HG03280 (cell line): ENCODE measurements around the gene THSD8.
"Not testable (repeated sequence)": the region's sequence is repeated elsewhere in the genome, so short reads cannot be mapped to it uniquely, and the experiment has no call there.

Experiments used
- ATAC-seq: cut with Tn5 transposase; IDR thresholded peaks from one replicate; pipeline ENCODE4 v1.9.1; 2021; ENCODE audit warnings: mild to moderate bottlenecking, moderate library complexity; ENCODE audit not compliant: unreplicated experiment

Gene THSD8

DNA sequence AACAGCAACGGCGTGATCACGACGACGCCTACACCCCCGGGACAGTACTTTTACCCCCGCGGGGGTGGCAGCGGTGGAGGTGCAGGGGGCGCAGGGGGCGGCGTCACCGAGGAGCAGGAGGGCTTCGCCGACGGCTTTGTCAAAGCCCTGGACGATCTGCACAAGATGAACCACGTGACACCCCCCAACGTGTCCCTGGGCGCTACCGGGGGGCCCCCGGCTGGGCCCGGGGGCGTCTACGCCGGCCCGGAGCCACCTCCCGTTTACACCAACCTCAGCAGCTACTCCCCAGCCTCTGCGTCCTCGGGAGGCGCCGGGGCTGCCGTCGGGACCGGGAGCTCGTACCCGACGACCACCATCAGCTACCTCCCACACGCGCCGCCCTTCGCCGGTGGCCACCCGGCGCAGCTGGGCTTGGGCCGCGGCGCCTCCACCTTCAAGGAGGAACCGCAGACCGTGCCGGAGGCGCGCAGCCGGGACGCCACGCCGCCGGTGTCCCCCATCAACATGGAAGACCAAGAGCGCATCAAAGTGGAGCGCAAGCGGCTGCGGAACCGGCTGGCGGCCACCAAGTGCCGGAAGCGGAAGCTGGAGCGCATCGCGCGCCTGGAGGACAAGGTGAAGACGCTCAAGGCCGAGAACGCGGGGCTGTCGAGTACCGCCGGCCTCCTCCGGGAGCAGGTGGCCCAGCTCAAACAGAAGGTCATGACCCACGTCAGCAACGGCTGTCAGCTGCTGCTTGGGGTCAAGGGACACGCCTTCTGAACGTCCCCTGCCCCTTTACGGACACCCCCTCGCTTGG, 9.6 kb upstream of the THSD8 start:
- ATAC-seq: no peak

DNA sequence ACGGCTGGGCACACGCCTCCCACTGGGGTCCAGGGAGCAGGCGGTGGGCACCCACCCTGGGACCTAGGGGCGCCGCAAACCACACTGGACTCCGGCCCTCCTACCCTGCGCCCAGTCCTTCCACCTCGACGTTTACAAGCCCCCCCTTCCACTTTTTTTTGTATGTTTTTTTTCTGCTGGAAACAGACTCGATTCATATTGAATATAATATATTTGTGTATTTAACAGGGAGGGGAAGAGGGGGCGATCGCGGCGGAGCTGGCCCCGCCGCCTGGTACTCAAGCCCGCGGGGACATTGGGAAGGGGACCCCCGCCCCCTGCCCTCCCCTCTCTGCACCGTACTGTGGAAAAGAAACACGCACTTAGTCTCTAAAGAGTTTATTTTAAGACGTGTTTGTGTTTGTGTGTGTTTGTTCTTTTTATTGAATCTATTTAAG, 9.0 kb upstream of the THSD8 start:
- no peak for ATAC-seq

DNA sequence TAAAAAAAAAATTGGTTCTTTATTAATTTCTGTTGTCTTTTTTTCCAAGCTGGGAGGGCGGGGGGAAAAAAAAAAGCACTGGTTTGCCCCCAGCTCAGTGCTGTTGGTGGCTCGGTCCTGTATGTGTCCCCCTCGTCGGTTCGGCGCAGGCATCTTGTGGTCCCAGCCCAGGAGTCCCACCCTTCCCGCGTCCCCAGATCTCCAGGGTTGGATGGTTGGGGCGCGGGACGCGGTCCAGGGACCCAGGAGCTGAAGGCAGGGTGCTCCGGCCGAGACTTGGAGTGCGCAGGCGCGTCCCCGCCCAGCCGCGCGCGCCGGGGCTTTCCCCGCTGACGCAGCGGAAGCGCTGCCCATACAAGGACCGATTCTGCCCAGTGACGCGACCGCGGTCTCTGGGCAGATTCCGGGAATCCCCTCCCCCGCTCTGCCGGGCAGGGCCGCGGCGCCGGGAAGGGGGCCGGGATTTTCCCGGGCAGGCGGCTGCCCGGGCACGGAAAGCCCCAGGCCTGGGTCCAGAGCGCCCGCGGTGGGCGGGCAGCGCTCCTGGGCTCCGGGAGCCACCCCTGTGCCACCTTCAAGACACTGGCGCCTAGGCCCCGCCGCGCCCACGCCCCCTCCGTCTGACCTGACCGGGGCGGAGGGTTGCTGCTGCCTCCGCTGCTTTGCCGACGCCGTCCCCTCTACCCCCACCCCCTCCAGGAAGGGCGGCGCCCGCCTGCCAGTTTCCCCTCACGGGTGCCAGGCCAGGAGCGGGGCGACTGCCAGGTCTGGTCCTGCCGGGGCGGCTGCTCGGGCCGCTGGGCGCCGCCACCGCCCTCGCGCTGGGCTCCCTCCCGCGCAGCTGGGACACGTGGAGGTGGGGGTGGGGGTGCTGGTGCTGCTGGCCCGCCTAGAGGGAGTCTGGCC, 8.3 kb upstream of the THSD8 start:
- peak; percentile 34 for ATAC-seq

DNA sequence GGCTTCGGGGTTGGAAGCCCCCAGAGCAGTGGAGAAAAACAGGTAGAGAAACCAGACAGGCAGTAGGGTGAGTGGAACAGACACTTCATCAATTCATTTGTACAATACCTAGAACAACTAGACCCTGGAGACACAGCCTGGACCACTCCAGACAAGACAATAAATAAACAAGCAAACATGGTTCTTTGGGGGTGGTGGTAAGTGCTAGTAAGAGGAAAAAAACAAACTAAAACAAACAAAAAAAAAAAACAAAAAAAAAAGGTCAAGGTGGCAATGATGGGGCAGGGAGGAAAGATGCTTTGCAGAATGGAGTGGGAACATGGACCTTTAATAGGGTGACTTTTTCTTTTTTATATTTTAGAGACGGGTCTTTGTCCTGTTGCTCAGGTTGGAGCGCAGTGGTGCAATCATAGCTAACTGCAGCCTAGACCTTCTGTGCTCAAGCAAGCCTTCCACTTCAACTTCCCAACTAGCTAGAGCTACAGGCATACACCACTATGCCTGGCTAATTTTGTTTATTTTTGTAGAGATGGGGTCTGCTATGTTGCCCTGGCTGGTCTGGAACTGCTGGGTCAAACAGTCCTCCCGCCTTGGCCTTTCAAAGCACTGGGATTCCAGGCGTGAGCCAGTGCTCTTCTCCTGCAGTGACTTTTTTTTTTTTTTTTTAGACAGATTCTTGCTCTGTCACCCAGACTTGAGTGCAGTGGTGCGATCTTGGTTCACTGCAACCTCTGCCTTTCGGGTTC, 7.5 kb upstream of the THSD8 start:
- no peak for ATAC-seq

DNA sequence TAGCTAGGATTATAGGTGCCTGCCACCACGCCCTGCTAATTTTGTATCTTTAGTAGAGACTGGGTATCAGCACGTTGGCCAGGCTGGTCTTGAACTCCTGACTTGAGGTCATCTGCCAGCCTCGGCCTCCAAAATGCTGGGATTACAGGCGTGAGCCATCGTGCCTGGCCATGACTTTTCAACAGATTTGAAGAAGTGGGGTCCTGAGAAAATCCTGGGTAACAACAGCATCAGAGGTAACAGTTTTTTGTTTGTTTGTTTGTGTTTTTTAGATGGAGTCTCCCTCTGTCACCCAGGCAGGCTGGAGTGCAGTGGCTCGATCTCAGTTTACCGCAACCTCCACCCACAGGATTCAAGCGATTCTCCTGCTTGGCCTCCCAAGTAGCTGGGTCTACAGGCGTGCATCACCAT, 6.9 kb upstream of the THSD8 start:
- no peak for ATAC-seq

DNA sequence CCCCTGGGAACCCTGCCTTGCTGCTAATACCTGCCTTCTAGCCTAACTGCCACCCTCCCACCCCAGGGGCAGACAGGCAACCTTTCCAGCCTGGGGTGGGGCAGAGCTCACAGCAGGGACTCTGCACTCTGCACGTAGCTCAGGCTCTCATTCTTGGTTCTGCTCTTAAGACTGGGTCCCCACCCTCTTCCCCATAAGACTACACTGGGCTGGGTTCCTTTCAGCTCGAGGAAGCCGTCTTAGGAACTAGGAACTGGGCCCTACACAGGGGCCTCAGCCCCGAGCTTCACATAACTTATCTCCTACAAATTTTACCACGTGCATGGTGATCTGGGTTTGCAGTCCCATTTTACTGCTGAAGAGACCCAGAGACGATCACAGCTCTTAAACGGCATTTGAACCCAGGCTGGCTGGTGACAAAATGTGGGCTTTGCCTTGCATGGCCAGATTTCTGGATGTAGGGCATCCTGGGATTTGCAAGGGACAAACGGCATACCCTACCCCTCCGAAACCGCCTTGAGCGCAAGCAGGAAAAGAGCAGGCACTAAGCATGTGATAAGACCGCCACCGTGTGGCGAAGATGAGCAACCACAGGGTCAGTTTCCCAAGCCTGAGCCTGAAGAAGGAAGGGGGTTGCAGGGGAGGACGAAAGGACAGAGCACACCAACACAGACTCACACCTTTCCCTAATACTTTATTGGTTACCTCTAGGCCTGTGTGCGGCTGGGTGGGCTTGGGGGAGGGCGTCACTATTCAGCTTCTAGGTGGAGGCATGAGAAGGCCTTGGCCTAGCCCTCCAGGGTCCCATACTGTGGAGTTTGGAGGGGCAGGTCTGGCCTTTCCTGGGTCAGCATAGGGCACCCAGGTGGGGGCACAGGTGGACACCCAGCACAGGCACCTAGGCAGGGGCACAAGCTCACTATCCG, 5.5 kb upstream of the THSD8 start:
- ATAC-seq: no peak

DNA sequence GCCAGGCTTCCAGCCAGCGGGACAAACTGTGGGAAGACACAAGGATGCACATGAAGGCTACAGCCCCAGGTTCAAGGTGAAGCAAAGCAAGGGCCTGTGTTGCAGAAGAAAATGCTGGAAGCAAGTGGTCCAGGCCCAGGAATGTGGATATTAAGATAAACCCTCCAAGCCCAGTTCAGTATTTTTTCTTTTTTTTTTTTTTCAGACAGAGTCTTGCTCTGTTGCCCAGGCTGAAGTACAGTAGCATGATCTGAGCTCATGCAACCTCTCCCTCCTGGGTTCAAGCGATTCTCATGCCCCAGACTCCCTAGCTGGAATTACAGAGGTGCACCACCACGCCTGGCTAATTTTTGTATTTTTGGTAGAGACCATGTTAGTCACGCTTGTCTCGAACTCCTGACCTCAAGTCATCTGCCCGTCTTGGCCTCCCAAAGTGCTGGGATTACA, 4.7 kb upstream of the THSD8 start:
- no peak for ATAC-seq

DNA sequence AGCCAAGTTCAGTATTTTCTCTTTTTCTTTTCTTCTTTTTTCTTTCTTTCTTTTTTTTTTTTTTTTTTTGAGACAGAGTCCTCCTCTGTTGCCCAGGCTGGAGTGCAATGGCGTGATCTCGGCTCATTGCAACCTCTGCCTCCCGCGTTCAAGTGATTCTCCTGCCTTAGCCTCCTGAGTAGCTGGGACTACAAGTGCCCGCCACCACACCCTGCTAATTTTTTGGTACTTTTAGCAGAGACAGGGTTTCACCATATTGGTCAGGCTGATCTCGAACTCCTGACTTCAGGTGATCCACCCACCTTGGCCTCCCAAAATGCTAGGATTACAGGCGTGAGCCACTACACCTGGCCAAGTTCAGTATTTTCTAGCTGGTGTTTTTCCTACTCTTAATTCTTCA, 4.3 kb upstream of the THSD8 start:
- ATAC-seq: not testable (repeated sequence)

DNA sequence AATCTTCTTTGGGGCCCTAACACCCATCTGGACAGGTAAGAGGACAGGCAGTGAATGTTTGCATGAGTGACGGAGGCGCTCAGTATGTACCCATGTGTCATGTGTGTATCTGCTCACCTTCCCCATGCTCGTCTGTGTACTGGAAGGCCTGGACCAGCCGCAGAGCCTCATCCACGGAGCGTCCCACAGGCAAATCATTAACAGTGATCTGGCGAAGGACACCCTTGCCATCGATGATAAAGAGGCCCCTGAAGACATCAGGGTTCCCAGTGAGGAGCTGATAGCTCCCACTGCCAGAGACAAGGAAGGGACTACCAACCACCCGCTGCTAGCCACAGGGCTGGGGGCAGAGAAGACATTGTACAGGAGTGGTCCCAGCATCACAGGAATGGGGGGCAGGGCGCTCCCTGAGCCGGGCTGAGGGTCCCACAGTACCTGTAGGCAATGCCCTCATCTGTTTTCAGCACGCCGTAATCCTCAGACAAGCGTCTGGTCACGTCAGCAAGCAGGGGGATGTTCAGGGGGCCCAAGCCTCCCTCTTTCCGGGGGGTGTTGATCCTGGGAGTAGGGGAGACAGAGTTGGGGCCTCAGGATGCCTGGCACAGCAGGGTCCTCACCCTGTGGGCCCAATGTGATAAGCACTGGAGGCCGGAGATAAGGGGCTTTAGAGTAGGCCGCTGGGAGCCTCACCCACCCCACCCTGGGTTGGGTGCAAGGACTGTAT, 2.0 kb upstream of the THSD8 start:
- ATAC-seq: no peak

DNA sequence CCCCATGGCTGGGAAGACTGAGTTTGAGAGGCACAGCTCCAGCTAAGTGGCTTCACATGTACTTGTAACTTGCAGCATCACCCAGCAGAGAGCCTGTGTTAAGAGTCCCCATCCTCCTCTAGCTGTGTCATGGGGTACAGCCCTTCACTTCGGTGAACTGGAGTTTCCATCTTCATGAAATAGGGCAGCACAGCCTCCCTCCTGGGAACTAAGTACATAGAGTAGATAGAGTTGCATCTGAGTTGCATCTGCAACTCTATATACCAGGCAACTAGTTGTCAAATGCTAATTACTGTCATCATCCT, 1.5 kb upstream of the THSD8 start:
- ATAC-seq: no peak

DNA sequence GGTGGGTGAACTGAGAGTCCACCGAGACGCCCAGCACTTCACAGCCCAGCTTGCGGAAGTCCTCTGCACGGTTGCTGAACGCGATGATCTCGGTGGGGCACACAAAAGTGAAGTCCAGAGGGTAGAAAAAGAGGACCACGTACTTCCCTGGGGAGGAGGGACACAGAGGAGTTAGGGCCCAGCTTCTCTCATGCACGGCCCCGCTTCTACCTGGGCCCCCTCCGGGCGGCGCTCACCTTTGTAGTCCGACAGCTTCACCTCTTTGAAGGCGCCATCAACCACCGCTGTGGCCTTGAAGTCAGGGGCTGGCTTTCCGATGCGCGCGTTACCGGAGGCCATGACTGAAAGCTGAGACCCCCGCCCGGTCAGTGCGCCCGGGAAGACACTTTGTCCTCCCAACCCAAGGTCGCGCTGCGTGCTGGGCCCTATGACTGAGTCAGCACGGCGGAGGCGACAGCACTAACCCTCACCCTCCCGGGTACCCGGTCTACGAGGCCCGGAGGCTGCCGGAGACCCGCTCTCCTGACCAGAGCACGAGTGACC, 875 bp upstream of the THSD8 start:
- ATAC-seq: no peak

DNA sequence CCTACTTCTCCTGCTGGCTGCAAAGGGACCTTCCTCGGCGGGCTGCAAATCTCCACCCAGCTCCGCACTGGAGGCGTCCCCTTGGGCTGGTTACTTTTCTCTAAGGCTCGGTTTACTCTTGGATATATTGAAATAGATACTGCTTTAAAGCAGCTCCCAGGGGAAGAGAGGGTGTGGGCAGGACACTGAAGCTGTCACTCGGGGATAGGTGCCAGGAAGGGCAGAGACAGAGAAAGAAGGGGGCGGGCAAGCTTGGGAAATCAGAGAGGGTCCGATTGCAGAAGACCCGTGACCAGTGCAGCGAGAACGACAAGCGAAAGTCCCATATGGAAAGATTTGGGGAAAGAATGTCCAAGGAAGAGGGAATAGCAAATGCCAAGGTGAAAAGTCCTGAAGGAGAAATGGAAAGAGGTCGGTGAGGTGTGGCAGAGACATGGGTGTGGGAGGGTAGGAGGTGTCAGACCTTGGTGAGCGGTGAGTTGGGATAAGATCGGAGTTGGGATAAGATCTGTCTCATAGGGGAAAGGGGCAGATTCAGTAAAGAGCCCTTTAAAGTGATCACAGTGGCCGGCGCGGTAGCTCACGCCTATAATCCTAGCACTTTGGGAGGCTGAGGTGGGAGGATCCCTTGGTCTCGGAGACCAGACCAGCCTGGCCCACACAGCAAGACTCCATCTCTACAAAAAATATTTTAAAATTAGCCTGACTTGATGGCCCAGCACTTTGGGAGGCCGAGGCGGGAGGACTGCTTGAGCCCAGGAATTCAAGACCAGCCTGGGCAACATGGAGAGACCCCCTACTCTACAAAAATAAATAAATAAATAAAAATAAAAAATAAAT, 618 bp downstream of the THSD8 start:
- no peak for ATAC-seq

DNA sequence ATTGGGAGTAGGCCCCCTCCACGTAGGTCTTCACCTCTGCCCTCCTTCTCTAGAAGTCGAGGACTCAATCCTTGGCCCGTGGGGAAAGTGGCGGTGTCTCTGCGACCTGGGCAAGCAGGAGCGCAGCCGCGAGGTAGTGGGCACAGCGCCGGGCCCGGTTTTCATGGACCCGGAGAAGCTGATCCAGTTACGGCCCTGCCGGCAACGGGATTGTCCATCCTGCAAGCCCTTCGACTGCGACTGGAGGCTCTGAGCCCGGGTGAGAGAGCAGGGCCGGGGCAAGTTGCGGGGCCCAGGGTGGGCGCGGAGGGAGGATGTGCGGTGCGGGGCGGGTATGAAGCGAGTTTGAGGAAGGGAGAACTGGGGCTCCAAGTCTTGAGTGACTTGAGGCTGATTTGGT, 2.2 kb downstream of the THSD8 start:
- ATAC-seq: no peak

DNA sequence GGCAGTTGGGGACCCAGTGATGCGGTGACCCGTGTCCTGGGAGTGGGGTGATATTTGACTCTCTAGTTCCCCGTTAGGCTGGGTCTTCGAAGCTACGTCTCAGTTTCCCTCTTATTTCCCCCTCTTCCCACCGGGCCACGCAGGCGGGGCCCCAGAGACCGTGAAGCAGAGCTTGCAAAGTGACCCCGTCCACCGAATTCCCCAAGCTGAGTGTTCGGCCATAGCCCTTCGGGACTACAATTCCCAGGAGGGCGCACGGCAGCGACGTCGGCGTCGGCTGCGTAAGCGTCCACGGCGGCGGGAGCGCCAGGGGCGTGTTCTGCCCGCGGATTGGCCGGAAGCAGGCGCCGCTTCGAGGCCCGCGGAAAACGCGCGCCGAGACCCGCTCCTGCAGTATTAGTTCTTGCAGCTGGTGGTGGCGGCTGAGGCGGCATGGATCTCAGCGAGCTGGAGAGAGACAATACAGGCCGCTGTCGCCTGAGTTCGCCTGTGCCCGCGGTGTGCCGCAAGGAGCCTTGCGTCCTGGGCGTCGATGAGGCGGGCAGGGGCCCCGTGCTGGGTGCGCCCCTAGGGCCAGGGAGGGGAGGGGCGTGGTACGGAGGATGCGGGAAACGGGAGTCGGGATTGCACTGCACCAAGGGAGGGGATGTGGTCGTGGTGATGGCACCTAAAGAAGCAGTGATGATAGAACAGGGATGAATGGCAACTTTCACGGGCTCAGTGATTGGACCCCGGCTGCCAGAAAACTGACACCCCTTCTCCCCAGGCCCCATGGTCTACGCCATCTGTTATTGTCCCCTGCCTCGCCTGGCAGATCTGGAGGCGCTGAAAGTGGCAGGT, 4.6 kb downstream of the THSD8 start, which contains the start of gene RNASEH2A:
TSS of gene RNASEH2A (plus strand) at position 343 of the 840 bp plus-strand sequence. CDS start at position 433, 90 bp downstream.
- peak; percentile 70 for ATAC-seq

DNA sequence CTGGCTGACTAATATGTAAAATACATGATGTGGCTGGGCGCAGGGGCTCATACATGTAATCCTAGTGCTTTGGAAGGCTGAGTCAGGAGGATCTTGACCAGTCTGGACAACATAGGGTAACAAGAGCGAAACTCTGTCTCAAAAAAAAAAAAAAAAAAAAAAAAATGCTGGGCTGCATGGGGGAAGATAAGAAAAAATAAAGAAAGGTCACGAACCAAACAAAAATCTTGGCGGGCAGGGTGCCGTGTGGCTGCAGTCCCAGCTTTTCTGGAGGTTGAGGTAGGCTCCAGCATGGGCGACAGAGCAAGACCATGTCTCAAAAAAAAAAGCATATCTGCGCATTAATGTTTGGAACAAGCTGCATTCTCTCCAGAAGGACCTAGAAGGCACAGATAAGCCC, 13.2 kb downstream of the THSD8 start:
- ATAC-seq: no peak

DNA sequence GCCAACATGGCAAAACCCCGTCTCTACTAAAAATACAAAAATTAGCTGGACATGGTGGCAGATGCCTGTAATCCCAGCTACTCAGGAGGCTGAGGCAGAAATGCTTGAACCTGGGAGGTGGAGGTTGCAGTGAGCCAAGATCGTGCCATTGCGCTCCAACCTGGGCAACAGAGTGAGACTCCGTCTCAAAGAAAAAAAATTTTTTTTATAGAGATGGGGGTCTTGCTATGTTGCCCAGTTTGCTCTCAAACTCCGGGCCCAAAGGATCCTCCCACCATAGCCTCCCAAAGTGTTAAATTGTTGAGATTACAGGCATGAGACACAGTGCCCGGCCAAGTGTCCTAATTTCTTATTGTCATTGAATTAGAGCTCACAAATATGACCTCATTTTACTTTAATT, 15.3 kb downstream of the THSD8 start:
- not testable (repeated sequence) for ATAC-seq

DNA sequence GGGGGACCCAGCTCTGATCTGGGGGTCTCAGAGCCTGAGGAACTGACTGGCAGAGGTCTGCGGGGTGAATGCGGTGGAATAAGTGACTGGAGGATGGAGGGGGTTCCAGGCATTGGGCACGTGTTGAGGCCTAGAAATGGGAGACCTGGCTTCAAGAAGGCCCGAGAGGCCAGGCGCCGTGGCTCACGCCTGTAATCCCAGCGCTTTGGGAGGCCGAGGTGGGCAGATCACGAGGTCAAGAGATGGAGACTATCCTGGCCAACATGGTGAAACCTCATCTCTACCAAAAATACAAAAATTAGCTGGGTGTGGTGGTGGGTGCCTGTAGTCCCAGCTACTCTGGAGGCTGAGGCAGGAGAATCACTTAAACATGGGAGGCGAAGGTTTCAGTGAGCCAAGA, 15.9 kb downstream of the THSD8 start:
- ATAC-seq: not testable (repeated sequence)
